ENCODE measurements around the gene NINJ2.

Gene NINJ2

DNA sequence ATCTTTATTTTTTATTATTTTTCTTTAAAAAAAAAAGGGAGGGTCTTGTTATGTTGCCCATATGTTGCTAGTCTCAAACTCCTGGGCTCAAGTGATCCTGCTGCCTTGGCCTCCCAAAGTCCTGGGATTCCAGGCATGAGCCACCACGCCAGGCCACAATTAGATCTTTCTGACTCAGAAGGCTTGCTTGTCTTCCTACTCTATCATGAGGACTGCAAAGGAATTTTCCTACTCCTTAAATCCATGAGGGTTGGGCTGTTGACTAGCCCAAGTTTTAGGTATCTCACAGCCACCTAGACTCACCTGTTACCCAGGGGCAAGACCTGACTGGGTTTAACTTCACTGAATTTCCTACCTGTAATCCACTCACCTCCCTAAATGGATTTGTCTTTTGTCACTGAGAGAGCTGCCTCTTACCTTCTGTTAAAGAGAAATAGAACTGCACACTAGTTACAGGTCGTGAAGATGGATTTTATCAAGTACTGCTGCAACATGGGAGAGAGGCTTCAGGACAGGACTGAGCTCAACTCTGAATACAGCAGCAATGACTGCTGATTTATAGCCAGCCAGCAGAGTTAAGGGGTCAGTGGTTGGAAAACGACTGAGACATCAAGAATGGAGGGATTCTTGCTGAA lies 131.2 kb downstream of the NINJ2 start:
- Histone ChIP-seq H3K36me3 (ENCODE audit: control insufficient read depth in 4 of 4, insufficient read depth in 4 of 4, low read length in 3 of 4) (no peaks in the 10 kb centered on the region), H3K9me3 (ENCODE audit: control extremely low read depth in 1 of 5, control insufficient read depth in 4 of 5, insufficient read depth in 2 of 5, low read depth in 1 of 5, low read length in 4 of 5) (peaks cover 2 to 27% (median 18%) of the 10 kb centered on the region in 5 experiments), H3K4me1 (ENCODE audit: control extremely low read depth in 1 of 4, control insufficient read depth in 4 of 4, insufficient read depth in 4 of 4, low read length in 3 of 4) (no peaks in the 10 kb centered on the region), H3K27me3 (replicated peaks in 2 of 5; ENCODE audit: control insufficient read depth in 4 of 5, insufficient read depth in 5 of 5, low read length in 4 of 5) (peaks cover 0 to 8% (median 0%) of the 10 kb centered on the region in 5 experiments), H3K4me3 (ENCODE audit: control insufficient read depth in 1 of 7, extremely low read depth in 1 of 7, insufficient read depth in 4 of 7, low read depth in 2 of 7, low read length in 6 of 7) (no peak overlapping the region), H3K27ac (ENCODE audit: insufficient read depth in 1 of 2, low read depth in 1 of 2, low read length in 2 of 2, poor library complexity in 1 of 2, severe bottlenecking in 2 of 2) (no peak overlapping the region)
- ChIA-PET CTCF (interaction anchor here (0.7 to 13.5 kb wide), 5 partner anchors 12 to 80 kb away, joined by 3 to 132 read pairs (median 5); no protein-coding TSS in a partner anchor), POLR2A (no interaction called here)
- WGBS (ENCODE audit: insufficient coverage): 89% methylated on average over 3 of the region's 3 CpGs
- no peak for DNase-seq

DNA sequence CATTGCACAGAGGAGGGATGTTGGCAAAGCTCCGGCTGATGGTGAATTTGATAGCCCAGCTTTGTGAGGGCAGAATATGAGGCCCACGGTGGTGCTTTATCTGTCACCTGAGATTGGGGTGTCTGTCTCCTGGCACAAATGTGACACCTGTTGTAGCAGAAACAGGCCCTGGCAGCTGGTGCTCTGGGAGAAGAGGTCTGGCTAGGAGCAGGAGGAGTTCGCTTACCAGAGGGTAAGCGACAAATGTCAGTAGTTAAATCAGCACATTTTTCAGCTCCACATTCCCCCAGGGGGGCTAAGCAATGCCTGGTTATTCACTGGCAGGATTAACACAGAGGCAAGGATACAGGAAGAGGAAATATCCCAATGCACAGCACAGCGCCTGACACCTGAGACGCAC lies 132.4 kb downstream of the NINJ2 start:
- peaks cover 2 to 27% (median 18%) of the 10 kb centered on the region in 5 experiments for H3K9me3 ChIP-seq (ENCODE audit: control extremely low read depth in 1 of 5, control insufficient read depth in 4 of 5, insufficient read depth in 2 of 5, low read depth in 1 of 5, low read length in 4 of 5)
- H3K27me3 ChIP-seq (replicated peaks in 2 of 5; ENCODE audit: control insufficient read depth in 4 of 5, insufficient read depth in 5 of 5, low read length in 4 of 5): peaks cover 0 to 5% (median 0%) of the 10 kb centered on the region in 5 experiments
- no peak overlapping the region for H3K4me3 ChIP-seq (ENCODE audit: control insufficient read depth in 1 of 7, extremely low read depth in 1 of 7, insufficient read depth in 4 of 7, low read depth in 2 of 7, low read length in 6 of 7)
- ChIA-PET CTCF (interaction anchor here (1.4 to 1.5 kb wide), 2 partner anchors 14 to 78 kb away, joined by 5 to 7 read pairs; no protein-coding TSS in a partner anchor), POLR2A (no interaction called here)
- H3K4me1 ChIP-seq (ENCODE audit: control extremely low read depth in 1 of 4, control insufficient read depth in 4 of 4, insufficient read depth in 4 of 4, low read length in 3 of 4): peaks cover 0 to 6% (median 0%) of the 10 kb centered on the region in 4 experiments
- no peaks in the 10 kb centered on the region for H3K36me3 ChIP-seq (ENCODE audit: control insufficient read depth in 4 of 4, insufficient read depth in 4 of 4, low read length in 3 of 4)
- no peak for DNase-seq
- H3K27ac ChIP-seq (ENCODE audit: insufficient read depth in 1 of 2, low read depth in 1 of 2, low read length in 2 of 2, poor library complexity in 1 of 2, severe bottlenecking in 2 of 2): no peak overlapping the region
- WGBS (ENCODE audit: insufficient coverage): 98% methylated on average over 6 of the region's 6 CpGs

DNA sequence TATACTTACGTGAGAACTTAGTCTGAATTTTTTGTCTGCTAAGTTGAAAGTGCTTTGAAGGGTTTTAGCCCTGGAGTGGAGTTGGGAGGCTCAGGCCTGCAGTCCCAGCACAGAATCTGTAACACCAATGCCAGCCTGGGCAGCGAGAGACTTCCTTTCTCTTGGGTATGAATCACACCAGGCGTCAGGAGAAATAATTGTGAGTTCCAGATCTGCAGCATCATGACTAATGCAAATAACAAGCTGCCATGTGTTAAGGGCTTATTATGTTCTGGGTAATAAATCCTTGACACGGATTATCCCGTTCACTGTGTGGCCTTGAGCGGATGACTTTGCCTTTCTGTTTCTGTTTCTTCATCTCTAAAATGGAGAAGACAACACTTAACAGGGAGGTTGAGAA lies 132.9 kb downstream of the NINJ2 start:
- no peaks in the 10 kb centered on the region for H3K36me3 ChIP-seq (ENCODE audit: control insufficient read depth in 4 of 4, insufficient read depth in 4 of 4, low read length in 3 of 4)
- H3K27me3 ChIP-seq (replicated peaks in 2 of 5; ENCODE audit: control insufficient read depth in 4 of 5, insufficient read depth in 5 of 5, low read length in 4 of 5): no peaks in the 10 kb centered on the region
- DNase-seq: no peak
- CTCF ChIA-PET: interaction anchor here (1.4 to 1.5 kb wide), 2 partner anchors 14 to 77 kb away, joined by 5 to 7 read pairs; no protein-coding TSS in a partner anchor
- peaks cover 2 to 27% (median 18%) of the 10 kb centered on the region in 5 experiments for H3K9me3 ChIP-seq (ENCODE audit: control extremely low read depth in 1 of 5, control insufficient read depth in 4 of 5, insufficient read depth in 2 of 5, low read depth in 1 of 5, low read length in 4 of 5)
- H3K4me3 ChIP-seq (ENCODE audit: control insufficient read depth in 1 of 7, extremely low read depth in 1 of 7, insufficient read depth in 4 of 7, low read depth in 2 of 7, low read length in 6 of 7): no peak overlapping the region
- no peak overlapping the region for H3K27ac ChIP-seq (ENCODE audit: insufficient read depth in 1 of 2, low read depth in 1 of 2, low read length in 2 of 2, poor library complexity in 1 of 2, severe bottlenecking in 2 of 2)
- 96% methylated on average over 6 of the region's 6 CpGs for WGBS (ENCODE audit: insufficient coverage)
- POLR2A ChIA-PET: no interaction called here
- H3K4me1 ChIP-seq (ENCODE audit: control extremely low read depth in 1 of 4, control insufficient read depth in 4 of 4, insufficient read depth in 4 of 4, low read length in 3 of 4): peaks cover 0 to 7% (median 0%) of the 10 kb centered on the region in 4 experiments

DNA sequence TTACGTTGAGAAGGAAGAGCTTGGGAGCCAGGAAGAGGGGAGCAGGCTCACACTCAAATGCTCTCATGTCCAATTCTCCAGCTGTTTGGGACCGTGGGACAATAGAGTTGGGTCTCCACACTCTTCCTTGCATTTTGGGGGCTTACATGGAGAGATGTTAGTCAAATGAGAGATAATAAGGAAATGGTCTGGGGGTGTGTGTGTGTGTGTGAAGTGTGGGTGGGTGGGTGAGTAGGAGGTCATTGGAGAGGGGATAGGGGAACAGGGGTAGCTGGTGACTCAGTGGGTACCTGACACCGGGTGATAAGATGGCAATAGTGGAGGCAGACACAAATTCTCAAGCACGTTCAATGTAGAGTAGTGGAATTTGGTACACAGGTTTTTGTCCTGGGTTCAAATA lies 135.5 kb downstream of the NINJ2 start:
- Histone ChIP-seq H3K27ac (ENCODE audit: insufficient read depth in 1 of 2, low read depth in 1 of 2, low read length in 2 of 2, poor library complexity in 1 of 2, severe bottlenecking in 2 of 2) (no peak overlapping the region), H3K9me3 (ENCODE audit: control extremely low read depth in 1 of 5, control insufficient read depth in 4 of 5, insufficient read depth in 2 of 5, low read depth in 1 of 5, low read length in 4 of 5) (peaks cover 2 to 26% (median 18%) of the 10 kb centered on the region in 5 experiments), H3K4me1 (ENCODE audit: control extremely low read depth in 1 of 4, control insufficient read depth in 4 of 4, insufficient read depth in 4 of 4, low read length in 3 of 4) (peaks cover 0 to 7% (median 0%) of the 10 kb centered on the region in 4 experiments), H3K27me3 (replicated peaks in 2 of 5; ENCODE audit: control insufficient read depth in 4 of 5, insufficient read depth in 5 of 5, low read length in 4 of 5) (no peaks in the 10 kb centered on the region), H3K4me3 (ENCODE audit: control insufficient read depth in 1 of 7, extremely low read depth in 1 of 7, insufficient read depth in 4 of 7, low read depth in 2 of 7, low read length in 6 of 7) (no peak overlapping the region), H3K36me3 (ENCODE audit: control insufficient read depth in 4 of 4, insufficient read depth in 4 of 4, low read length in 3 of 4) (no peaks in the 10 kb centered on the region)
- POLR2A ChIA-PET: no interaction called here
- WGBS (ENCODE audit: insufficient coverage): 100% methylated on average over 1 of the region's 4 CpGs
- DNase-seq: no peak
- CTCF ChIA-PET: interaction anchor here (1.0 to 1.5 kb wide), 3 partner anchors 9 to 72 kb away, joined by 3 to 4 read pairs (median 3); no protein-coding TSS in a partner anchor

DNA sequence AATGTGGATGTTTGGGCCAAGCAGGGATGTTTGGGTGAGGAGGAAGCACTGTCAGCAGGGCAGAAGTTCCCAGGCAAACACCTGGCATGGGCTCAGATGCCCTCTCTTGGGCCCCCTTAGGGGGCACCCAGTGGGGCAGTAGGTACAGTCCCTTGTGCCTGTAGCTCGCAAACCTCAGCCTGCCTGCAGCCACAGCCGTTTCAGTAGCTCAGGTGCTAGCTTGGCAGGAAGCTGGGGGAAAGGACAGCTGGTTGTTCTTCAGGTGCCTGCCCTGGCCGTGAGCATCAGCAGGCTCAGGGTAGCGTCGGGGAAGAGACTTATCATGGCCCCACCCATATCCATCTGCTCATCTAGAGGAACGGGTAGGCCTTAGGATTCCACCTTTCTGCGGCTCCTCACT lies 136.0 kb downstream of the NINJ2 start:
- no peak for DNase-seq
- POLR2A ChIA-PET: no interaction called here

DNA sequence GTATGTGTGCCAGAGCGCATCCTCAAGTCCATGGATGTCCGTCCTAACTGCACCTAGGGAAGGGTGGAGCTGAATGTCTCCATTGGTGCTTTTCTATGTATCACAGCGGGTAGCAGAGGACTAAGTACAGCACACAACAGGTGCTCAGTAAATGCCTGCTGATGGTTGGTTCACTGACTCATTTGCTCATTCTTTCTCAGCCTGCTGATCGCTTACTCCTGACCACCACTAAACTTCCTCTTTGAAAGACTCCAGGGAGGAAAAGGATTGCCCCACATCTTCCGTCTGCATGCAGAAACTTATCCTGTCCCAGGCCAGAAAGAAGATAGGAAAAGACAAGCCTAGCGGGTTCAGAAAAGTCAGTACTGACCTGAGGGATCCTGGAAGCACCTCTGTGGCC lies 137.2 kb downstream of the NINJ2 start:
- no peak overlapping the region for H3K4me3 ChIP-seq (ENCODE audit: control insufficient read depth in 1 of 7, extremely low read depth in 1 of 7, insufficient read depth in 4 of 7, low read depth in 2 of 7, low read length in 6 of 7)
- no peaks in the 10 kb centered on the region for H3K27me3 ChIP-seq (replicated peaks in 2 of 5; ENCODE audit: control insufficient read depth in 4 of 5, insufficient read depth in 5 of 5, low read length in 4 of 5)
- H3K4me1 ChIP-seq (ENCODE audit: control extremely low read depth in 1 of 4, control insufficient read depth in 4 of 4, insufficient read depth in 4 of 4, low read length in 3 of 4): peaks cover 0 to 7% (median 0%) of the 10 kb centered on the region in 4 experiments
- no peaks in the 10 kb centered on the region for H3K36me3 ChIP-seq (ENCODE audit: control insufficient read depth in 4 of 4, insufficient read depth in 4 of 4, low read length in 3 of 4)
- WGBS (ENCODE audit: insufficient coverage): 51% methylated on average over 6 of the region's 6 CpGs
- peak; percentile 16 to 44 (median 31) for DNase-seq
- CTCF ChIA-PET: no interaction called here
- no peak overlapping the region for H3K27ac ChIP-seq (ENCODE audit: insufficient read depth in 1 of 2, low read depth in 1 of 2, low read length in 2 of 2, poor library complexity in 1 of 2, severe bottlenecking in 2 of 2)
- POLR2A ChIA-PET: no interaction called here
- H3K9me3 ChIP-seq (ENCODE audit: control extremely low read depth in 1 of 5, control insufficient read depth in 4 of 5, insufficient read depth in 2 of 5, low read depth in 1 of 5, low read length in 4 of 5): peaks cover 0 to 18% (median 12%) of the 10 kb centered on the region in 5 experiments

More for the DNA sequence above, 136.0 kb downstream of the NINJ2 start:
- 97% methylated on average over 5 of the region's 7 CpGs for WGBS (ENCODE audit: insufficient coverage)
- Histone ChIP-seq H3K4me3 (ENCODE audit: control insufficient read depth in 1 of 7, extremely low read depth in 1 of 7, insufficient read depth in 4 of 7, low read depth in 2 of 7, low read length in 6 of 7) (no peak overlapping the region), H3K9me3 (ENCODE audit: control extremely low read depth in 1 of 5, control insufficient read depth in 4 of 5, insufficient read depth in 2 of 5, low read depth in 1 of 5, low read length in 4 of 5) (peaks cover 2 to 24% (median 17%) of the 10 kb centered on the region in 5 experiments), H3K4me1 (ENCODE audit: control extremely low read depth in 1 of 4, control insufficient read depth in 4 of 4, insufficient read depth in 4 of 4, low read length in 3 of 4) (peaks cover 0 to 7% (median 0%) of the 10 kb centered on the region in 4 experiments), H3K27me3 (replicated peaks in 2 of 5; ENCODE audit: control insufficient read depth in 4 of 5, insufficient read depth in 5 of 5, low read length in 4 of 5) (no peaks in the 10 kb centered on the region), H3K27ac (ENCODE audit: insufficient read depth in 1 of 2, low read depth in 1 of 2, low read length in 2 of 2, poor library complexity in 1 of 2, severe bottlenecking in 2 of 2) (no peak overlapping the region), H3K36me3 (ENCODE audit: control insufficient read depth in 4 of 4, insufficient read depth in 4 of 4, low read length in 3 of 4) (no peaks in the 10 kb centered on the region)
- CTCF ChIA-PET: interaction anchor here (1.0 to 1.5 kb wide), 4 partner anchors 9 to 72 kb away, joined by 3 to 4 read pairs (median 3); no protein-coding TSS in a partner anchor

Measured in common myeloid progenitor, CD34-positive (primary cell).